HG03060 (cell line): ENCODE measurements around the gene PIAS1.
"Not testable (repeated sequence)": the region's sequence is repeated elsewhere in the genome, so short reads cannot be mapped to it uniquely, and the experiment has no call there.

ENCODE experiments used
- ATAC-seq: cut with Tn5 transposase; IDR thresholded peaks from one replicate; pipeline ENCODE4 v1.9.1; 2021; ENCODE audit warnings: low read depth, moderate number of reproducible peaks; ENCODE audit not compliant: unreplicated experiment

PIAS1 gene

GRCh38 chr15:68211656-68212320 is 157.7 kb downstream of the PIAS1 start:
- no peak for ATAC-seq

DNA sequence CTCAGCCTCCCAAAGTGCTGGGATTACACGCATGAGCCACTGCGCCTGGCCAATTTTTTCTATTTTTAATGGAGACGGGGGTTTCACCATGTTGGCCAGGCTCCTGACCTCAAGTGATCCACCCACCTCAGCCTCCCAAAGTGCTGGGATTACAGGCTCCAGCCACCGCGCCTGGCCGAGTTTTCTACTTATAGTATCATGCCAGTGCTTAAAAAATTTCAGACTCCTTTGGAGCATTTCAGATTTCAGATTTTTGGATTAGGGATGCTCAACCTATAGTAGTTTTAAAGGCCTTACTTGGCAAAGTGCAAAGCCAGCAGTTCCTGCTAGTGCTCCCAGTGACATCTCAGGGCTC is 159.4 kb downstream of the PIAS1 start:
- not testable (repeated sequence) for ATAC-seq

- ATAC-seq, result no peak
Measured at GRCh38 chr15:68213991-68214837, 160.1 kb downstream of the PIAS1 start.

- no peak for ATAC-seq
Measured at GRCh38 chr15:68214838-68215254, 160.7 kb downstream of the PIAS1 start.

- ATAC-seq, result no peak
Measured at GRCh38 chr15:68217341-68217740, 163.2 kb downstream of the PIAS1 start.

GRCh38 chr15:68218331-68218730 is 164.2 kb downstream of the PIAS1 start:
- ATAC-seq, result no peak

DNA sequence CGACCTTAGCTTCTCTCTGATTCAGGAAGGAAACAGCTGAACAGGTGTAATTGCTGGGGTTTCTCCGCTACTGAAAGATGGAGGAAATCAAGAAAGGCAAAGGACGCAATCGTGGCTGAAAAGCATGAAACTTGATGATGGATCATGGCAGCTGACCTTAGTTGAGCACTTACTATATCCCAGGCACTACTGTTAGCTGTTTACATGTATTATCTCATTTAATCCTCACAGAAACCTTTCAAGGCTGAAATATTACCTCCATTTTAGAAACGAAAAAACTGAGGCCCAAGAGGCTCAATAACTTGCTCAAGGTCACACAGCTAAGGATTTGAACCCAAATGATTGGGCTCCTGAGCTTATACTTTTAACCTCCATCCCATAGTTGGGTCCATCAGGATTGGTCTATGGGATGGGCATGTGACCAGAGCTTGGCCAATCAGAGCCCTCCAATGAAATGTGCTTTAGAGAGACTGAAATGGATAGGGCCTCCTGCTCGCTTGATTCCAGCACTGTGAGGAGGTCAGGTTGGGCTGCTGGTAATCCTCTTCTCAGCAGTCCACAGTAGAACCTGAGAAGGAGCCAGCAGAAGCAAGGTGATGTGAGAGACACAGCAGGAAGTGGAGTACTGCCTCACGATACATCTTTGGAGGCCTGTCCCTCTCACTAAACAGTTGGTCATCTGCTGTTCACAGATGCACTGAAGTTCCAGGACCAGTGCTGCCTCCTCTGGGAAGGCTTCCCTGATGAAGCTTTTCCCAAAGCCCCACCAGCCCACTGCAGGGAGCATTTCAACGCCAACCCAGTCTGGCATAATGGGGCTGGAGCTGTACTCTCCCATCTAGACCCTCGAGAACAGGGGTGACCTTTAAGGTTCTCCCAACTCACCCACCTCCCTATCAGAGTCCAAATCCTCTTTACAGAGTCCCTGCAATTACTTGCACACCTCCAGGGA is 165.0 kb downstream of the PIAS1 start:
- no peak for ATAC-seq

DNA sequence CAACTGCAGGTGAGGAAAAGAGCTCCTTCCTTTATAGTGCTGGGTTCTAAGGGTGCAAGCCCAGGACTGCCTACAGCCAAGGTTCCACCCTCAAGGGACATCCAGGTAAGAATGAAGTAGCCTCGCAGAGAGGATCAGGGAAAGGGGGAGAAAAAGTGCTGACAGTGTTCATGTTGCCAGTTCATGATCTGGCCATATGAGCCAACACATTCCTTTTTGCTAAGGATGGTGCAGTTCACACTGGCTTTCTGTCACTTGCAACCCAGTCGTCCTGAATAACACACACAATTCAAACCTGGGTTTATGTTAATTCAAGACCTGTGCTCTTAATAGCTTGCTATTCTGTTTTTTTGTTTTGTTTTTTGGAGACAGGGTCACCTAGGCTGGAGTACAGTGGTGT is 166.4 kb downstream of the PIAS1 start:
- ATAC-seq, result no peak

DNA sequence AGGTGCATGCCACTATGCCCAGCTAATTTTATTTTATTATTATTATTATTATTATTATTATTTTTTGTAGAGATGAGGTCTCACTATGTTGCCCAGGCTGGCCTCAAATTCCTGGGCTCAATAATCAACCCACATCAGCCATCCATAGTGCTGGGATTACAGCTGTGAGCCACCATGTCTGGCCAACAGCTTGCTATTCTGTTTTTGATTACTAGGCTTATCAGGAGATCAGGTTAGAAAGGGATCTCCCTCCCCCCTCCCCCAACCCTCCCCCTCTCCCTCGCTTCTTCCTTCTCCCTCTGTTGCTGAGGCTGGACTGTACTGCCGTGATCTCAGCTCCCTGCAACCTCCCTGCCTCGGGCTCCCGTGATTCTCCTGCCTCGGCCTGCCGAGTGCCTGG is 166.9 kb downstream of the PIAS1 start:
- no peak for ATAC-seq

DNA sequence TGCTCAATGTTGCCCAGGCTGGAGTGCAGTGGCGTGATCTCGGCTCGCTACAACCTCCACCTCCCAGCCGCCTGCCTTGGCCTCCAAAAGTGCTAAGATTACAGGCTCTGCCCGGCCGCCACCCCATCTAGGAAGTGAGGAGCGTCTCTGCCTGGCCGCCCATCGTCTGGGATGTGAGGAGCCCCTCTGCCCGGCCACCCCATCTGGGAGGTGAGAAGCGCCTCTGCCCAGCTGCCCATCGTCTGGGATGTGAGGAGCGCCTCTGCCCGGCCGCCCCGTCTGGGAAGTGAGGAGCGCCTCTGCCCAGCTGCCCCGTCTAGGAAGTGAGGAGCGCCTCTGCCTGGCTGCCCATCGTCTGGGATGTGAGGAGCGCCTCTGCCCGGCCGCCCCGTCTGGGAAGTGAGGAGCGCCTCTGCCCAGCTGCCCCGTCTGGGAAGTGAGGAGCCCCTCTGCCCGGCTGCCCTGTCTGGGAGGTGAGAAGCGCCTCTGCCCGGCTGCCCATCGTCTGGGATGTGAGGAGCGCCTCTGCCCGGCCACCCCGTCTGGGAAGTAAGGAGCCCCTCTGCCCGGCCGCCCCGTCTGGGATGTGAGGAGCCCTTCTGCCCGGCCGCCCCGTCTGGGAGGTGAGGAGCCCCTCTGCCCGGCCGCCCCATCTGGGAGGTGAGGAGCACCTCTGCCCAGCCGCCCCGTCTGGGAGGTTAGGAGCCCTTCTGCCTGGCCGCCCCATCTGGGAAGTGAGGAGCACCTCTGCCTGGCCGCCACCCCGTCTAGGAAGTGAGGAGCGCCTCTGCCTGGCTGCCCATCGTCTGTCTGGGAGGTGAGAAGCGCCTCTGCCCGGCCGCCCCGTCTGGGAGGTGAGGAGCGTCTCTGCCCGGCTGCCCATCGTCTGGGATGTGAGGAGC is 167.7 kb downstream of the PIAS1 start:
- ATAC-seq, result not testable (repeated sequence)

- ATAC-seq, result not testable (repeated sequence)
Measured at GRCh38 chr15:68222432-68222743, 168.3 kb downstream of the PIAS1 start.

DNA sequence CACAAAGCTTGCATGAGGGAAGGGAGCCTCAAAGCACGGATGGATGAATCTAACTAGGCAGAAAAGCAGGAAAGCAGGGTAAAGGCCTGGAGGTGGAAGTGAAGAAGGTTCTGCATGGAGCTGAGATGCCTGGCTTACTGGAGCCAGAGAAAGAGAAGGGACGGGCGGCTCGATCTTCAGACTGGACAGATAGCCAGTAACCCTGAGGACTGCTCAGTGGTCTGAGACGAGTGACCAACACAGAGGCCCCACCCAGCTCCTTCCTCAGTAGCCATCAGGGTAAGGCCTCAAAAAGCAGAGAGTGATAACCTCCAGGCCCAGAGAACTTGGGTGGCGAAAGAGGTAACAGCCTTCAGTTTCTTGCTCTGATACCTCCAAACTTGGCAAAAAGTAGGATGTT is 169.1 kb downstream of the PIAS1 start:
- no peak for ATAC-seq

DNA sequence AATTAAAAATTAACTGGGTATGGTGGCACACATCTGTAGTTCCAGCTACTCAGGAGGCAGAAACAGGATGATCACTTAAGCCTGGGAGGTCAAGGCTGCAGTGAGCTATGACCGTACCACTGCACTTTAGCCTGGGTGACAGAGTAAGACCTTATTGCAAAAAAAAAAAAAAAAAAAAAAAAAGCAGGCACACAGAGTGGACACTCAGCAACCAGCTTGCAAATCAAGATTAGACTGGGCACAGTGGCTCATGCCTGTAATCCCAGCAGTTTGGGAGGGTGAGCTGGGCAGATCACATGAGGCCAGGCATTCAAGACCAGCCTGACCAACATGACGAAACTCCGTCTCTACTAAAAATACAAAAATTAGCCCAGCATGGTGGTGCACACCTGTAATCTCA is 170.0 kb downstream of the PIAS1 start:
- no peak for ATAC-seq

DNA sequence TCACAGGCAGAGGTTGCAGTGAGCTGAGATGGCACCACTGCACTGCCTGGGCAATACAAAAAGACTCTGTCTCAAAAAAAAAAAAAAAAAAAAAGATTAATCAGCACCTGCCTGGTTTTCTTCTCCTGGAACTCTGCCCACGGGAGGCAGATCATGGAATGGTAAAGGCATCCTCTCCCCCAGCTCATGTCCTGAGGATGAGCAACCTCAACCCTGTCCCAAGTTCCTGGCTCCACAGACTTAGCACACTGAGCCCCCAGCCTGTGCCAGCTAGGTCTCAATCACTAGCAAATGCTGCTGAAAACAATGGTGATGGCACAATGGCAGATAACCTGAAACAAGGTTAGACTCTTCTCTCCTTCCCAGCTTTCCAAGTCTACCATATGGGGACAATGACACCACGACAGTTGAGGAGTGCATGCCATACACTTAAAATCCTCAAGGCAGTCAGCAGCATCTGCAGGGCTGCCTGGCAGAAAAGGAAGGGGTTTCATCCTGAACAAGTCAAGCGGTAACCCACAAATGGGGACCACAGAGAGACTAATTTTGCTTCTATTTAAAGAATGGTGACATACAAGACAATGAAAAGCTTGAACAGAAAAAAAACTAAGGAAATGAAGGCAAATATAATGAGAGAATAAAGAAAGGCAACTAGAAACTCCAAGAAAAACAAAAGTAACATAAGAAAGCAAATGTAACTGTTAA is 170.6 kb downstream of the PIAS1 start:
- ATAC-seq, result no peak

DNA sequence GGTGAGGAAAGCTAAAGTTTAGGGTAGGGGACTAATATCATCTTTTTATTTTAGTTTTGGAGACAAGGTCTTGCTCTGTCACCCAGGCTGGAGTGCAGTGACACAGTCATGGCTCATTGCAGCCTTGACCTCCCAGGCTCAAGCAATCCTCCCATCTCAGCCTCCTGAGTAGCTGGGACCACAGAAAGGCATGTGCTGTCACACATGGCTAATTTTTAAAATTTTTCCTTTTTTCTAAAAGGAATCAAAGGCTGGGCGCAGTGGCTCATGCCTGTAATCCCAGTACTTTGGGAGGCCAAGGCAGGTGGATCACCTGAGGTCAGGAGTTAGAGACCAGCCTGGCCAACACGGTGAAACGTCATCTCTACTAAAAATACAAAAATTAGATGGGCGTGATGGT is 171.3 kb downstream of the PIAS1 start:
- ATAC-seq, result not testable (repeated sequence)

DNA sequence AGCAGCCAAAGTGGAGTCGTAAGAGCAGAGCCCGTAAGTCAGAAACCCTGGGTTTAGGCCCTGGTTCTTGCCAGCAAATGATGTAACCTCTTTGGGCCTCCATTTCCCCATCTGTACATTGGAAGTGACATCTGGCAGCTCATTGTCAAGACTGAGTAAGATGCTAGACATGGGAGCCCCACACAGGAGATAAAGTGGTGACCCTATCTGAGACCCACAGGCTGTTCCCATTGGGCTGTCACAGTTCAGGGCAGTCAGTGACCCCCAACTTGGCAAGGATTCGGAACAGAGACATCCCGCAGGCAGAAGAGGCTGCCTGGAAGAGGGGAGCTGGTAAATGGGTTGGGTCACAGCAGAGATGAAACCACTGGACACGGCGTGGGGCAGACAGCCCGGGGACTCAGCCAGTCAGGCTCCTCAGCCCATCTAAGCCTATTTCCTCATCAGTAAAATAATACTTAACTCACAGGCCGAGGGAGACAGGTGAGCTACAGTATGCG is 173.6 kb downstream of the PIAS1 start:
- ATAC-seq, result no peak

DNA sequence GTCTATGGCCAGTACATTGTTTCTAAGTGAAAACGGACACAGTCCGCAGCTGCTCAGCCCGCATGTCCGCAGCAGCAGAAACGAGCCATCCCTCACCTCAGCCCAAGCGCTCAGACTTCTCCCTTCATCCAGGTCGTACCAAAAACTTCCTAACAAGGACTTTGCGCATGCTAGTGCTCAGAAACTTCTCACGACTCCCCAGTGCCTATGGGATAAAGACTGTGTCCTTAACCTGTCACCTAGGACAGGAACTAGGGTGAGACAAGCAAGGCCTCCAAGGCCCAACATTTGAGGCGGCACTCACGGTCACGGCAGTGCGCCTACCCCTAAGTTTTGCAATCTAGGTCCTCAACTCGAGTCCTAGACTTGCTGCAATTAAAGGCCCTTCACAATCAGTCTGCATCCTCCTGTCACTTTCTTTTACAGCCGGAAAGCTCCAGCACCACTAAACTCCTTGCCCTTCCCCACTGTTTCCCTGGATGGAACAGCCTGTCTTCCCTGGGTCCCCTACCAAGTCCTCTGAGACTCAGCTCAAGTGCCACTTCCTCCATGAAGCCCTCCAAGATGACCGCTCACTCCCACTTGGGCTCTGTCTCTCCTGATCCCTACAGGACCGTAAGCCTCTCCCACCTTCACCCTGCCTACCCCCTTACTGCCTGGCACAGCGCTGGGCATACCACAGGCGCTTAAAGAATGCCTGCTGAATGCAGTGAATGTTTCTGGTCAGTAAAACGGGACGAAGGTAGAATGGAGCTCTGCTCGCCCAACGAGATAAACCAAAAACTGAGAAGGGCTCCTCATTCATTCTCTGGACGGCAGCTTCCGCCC is 174.2 kb downstream of the PIAS1 start:
- ATAC-seq, result no peak

DNA sequence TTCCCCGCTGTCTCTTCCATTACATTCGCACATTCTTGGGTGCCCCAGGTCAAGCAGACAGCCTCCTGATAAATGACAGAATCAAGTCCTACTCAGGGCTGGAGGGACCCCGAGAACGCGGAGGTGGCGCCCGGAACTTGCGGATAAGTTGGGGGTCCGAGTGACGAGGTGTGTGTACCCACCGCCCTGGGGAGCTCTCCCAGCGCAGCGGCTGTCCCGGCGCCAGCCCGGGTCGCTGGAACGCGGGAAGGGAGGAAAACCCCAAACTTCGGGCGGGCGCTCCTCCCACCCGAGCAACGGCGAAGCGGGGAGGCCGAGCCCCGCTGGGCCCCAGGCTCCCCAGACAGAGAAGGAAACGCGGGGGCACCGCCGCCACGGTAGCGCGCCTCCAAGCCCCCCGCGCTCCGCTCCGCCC is 174.9 kb downstream of the PIAS1 start:
- no peak for ATAC-seq
